Fibroblast of lung (primary cell): Measurements from ENCODE around the gene LPCAT1. TPM values are rescaled to one million over a fixed set of nuclear protein-coding genes. Genes with fewer than 3 reads are reported as not detected.

ENCODE experiments used
- DNase-seq, 2 donors: peaks; one replicate each; pipeline versions ENCODE4 v3.0.0 to v3.0.0-alpha.2; 2010; ENCODE audit warnings: low read depth in 2 of 2
- H2AFZ ChIP-seq: 2 replicates; pipeline ENCODE4 v1.5.1; 2012; ENCODE audit warnings: low read length, control low read depth, inconsistent platforms
- H3K27ac ChIP-seq: 2 replicates; pipeline ENCODE4 v1.5.1; 2011; ENCODE audit warnings: low read length, control low read depth; ENCODE audit not compliant: insufficient read depth
- H3K27me3 ChIP-seq: 2 replicates; pipeline ENCODE4 v1.5.1; 2011; ENCODE audit warnings: mild to moderate bottlenecking, low read length; ENCODE audit not compliant: control insufficient read depth, insufficient read depth
- H3K36me3 ChIP-seq: 2 replicates; pipeline ENCODE4 v1.5.1; 2011; ENCODE audit warnings: low read length; ENCODE audit not compliant: control insufficient read depth, insufficient read depth
- H3K4me1 ChIP-seq: 2 replicates; pipeline ENCODE4 v1.5.1; 2011; ENCODE audit warnings: low read length; ENCODE audit not compliant: control insufficient read depth, insufficient read depth; ENCODE audit errors: extremely low read depth
- H3K4me2 ChIP-seq: 2 replicates; pipeline ENCODE4 v1.5.1; 2011; ENCODE audit warnings: low read length, control low read depth; ENCODE audit not compliant: insufficient read depth; ENCODE audit errors: extremely low read depth
- H3K4me3 ChIP-seq, 4 experiments: fragments of 200-600 bp in 1 of 4; sonication (generic) in 1 of 4; replicated peaks in 1 of 4; 2 replicates each; pipeline ENCODE4 v1.5.1; 2011 to 2016; ENCODE audit warnings: low read length in 4 of 4, low read depth in 3 of 4, mild to moderate bottlenecking in 3 of 4, control low read depth in 2 of 4, inconsistent platforms in 1 of 4, mixed read lengths in 1 of 4; ENCODE audit not compliant: insufficient read depth in 1 of 4; ENCODE audit errors: control extremely low read depth in 1 of 4
- H3K79me2 ChIP-seq: 2 replicates; pipeline ENCODE4 v1.5.1; 2012; ENCODE audit warnings: mild to moderate bottlenecking, low read length, inconsistent platforms; ENCODE audit not compliant: control insufficient read depth, insufficient read depth
- H3K9ac ChIP-seq: 2 replicates; pipeline ENCODE4 v1.5.1; 2011; ENCODE audit warnings: mild to moderate bottlenecking, low read length, control low read depth; ENCODE audit not compliant: insufficient read depth
- H3K9me3 ChIP-seq: 2 replicates; pipeline ENCODE4 v1.5.1; 2012; ENCODE audit warnings: low read depth, low read length; ENCODE audit not compliant: control insufficient read depth, insufficient read depth
- H4K20me1 ChIP-seq: 2 replicates; pipeline ENCODE4 v1.5.1; 2011; ENCODE audit warnings: low read length; ENCODE audit not compliant: control insufficient read depth, insufficient read depth; ENCODE audit errors: extremely low read depth
- CTCF ChIP-seq, 2 donors: IDR thresholded peaks in 1 of 2; conservative IDR thresholded peaks in 1 of 2; 1 replicate in 1 of 2; 2 replicates in 1 of 2; pipeline ENCODE4 v1.5.1; 2011 to 2012; ENCODE audit warnings: low read length in 2 of 2, control low read depth in 1 of 2, inconsistent platforms in 1 of 2, low read depth in 1 of 2, mild to moderate bottlenecking in 1 of 2
- EZH2 ChIP-seq: IDR thresholded peaks from 2 replicates; pipeline ENCODE4 v1.5.1; 2012; ENCODE audit warnings: low read length, control low read depth, mild to moderate bottlenecking; ENCODE audit errors: missing control alignments
- polyA plus RNA-seq, 2 donors: library from polyadenylated mRNA; depleted of rRNA in 1 of 2; stranded (reverse) in 1 of 2; unstranded in 1 of 2; fragments of >200 nt; gene quantifications; 2 replicates each; pipeline ENCODE4 v1.2.1, GENCODE V29; 2011 to 2012; ENCODE audit warnings: missing spikeins in 1 of 2
- total RNA-seq: library from RNA; depleted of rRNA; stranded (reverse); fragments of >200 nt; gene quantifications from 2 replicates; pipeline ENCODE4 v1.2.1, GENCODE V29; 2014

Gene LPCAT1
- total and polyA plus RNA-seq, 2 donors (not counting 1 experiment from before 2014, with no cell fraction given): 50.8 to 65.2 TPM

- H3K9ac ChIP-seq: no peak overlapping the region
- H3K27me3 ChIP-seq: peaks cover 3% of the 10 kb centered on the region
- no peak for DNase-seq
- no peak overlapping the region for H3K4me2 ChIP-seq
- H3K36me3 ChIP-seq: no peaks in the 10 kb centered on the region
- no peak overlapping the region for H3K4me3 ChIP-seq
- H4K20me1 ChIP-seq: no peaks in the 10 kb centered on the region
- no peaks in the 10 kb centered on the region for H3K9me3 ChIP-seq
- H2AFZ ChIP-seq: no peak overlapping the region
- TF ChIP-seq CTCF (conservative IDR thresholded peaks at IDR 0.05 in 1 of 2, IDR thresholded peaks at IDR 0.05 in 1 of 2; ENCODE audit: low read depth in 1 of 2, low read length in 2 of 2): no peak
- no peak for TF ChIP-seq EZH2
- H3K27ac ChIP-seq: no peak overlapping the region
- H3K79me2 ChIP-seq: no peaks in the 10 kb centered on the region
- peaks cover 10% of the 10 kb centered on the region for H3K4me1 ChIP-seq
These were observed 26.7 kb upstream of the LPCAT1 start for GRCh38 chr5:1550287-1551076.

GRCh38 chr5:1549475-1550030 lies 25.8 kb upstream of the LPCAT1 start:
- H3K27ac ChIP-seq: no peak overlapping the region
- H3K9me3 ChIP-seq: no peaks in the 10 kb centered on the region
- H3K36me3 ChIP-seq: no peaks in the 10 kb centered on the region
- H3K79me2 ChIP-seq: no peaks in the 10 kb centered on the region
- TF ChIP-seq EZH2 (no peak), CTCF (conservative IDR thresholded peaks at IDR 0.05 in 1 of 2, IDR thresholded peaks at IDR 0.05 in 1 of 2; ENCODE audit: low read depth in 1 of 2, low read length in 2 of 2) (no peak)
- no peaks in the 10 kb centered on the region for H4K20me1 ChIP-seq
- H3K9ac ChIP-seq: no peak overlapping the region
- no peak overlapping the region for H3K4me3 ChIP-seq
- no peak overlapping the region for H2AFZ ChIP-seq
- H3K4me1 ChIP-seq: peaks cover 2% of the 10 kb centered on the region
- H3K27me3 ChIP-seq: no peaks in the 10 kb centered on the region
- DNase-seq: no peak
- no peak overlapping the region for H3K4me2 ChIP-seq

GRCh38 chr5:1548702-1549474 lies 25.1 kb upstream of the LPCAT1 start:
- TF ChIP-seq EZH2 (no peak), CTCF (conservative IDR thresholded peaks at IDR 0.05 in 1 of 2, IDR thresholded peaks at IDR 0.05 in 1 of 2; ENCODE audit: low read depth in 1 of 2, low read length in 2 of 2) (no peak)
- DNase-seq: no peak
- no peaks in the 10 kb centered on the region for H4K20me1 ChIP-seq
- H3K4me3 ChIP-seq: no peak overlapping the region
- H3K4me2 ChIP-seq: no peak overlapping the region
- no peaks in the 10 kb centered on the region for H3K36me3 ChIP-seq
- H3K27ac ChIP-seq: no peak overlapping the region
- no peak overlapping the region for H3K9ac ChIP-seq
- no peaks in the 10 kb centered on the region for H3K9me3 ChIP-seq
- no peak overlapping the region for H2AFZ ChIP-seq
- H3K4me1 ChIP-seq: no peaks in the 10 kb centered on the region
- no peaks in the 10 kb centered on the region for H3K79me2 ChIP-seq
- no peaks in the 10 kb centered on the region for H3K27me3 ChIP-seq
